Vagina (tissue), 2 donors: Measurements from ENCODE around the gene VIL1.

Source experiments
- CTCF ChIP-seq, 3 experiments: fragments of 450-650 bp in 2 of 3; fragments of 200-600 bp in 1 of 3; sonication (generic) in 1 of 3; IDR thresholded peaks; one replicate each; pipeline ENCODE4 v1.5.1; 2017 to 2019; ENCODE audit warnings: antibody characterized with exemption in 3 of 3, mild to moderate bottlenecking in 2 of 3, moderate library complexity in 2 of 3
- POLR2A ChIP-seq, 2 donors: fragments of 450-650 bp; IDR thresholded peaks; one replicate each; pipeline ENCODE4 v1.6.1; 2017; ENCODE audit warnings: antibody characterized with exemption in 2 of 2, mild to moderate bottlenecking in 2 of 2, moderate library complexity in 2 of 2
- POLR2AphosphoS5 ChIP-seq, 2 donors: sonication (generic); formaldehyde crosslinking; IDR thresholded peaks; one replicate each; pipeline ENCODE4 v1.9.0; 2017; ENCODE audit warnings: antibody characterized with exemption in 2 of 2, mild to moderate bottlenecking in 2 of 2, low read depth in 1 of 2; ENCODE audit not compliant: insufficient read depth in 1 of 2

GRCh38 chr2:218430721-218431120 is 11.8 kb downstream of the VIL1 start:
- TF ChIP-seq CTCF (IDR thresholded peaks at IDR 0.05): no peak
- no peak for TF ChIP-seq POLR2A (IDR thresholded peaks at IDR 0.05)
- TF ChIP-seq POLR2AphosphoS5 (IDR thresholded peaks at IDR 0.05; ENCODE audit: insufficient read depth in 1 of 2, low read depth in 1 of 2): no peak
